ENCODE measurements around the gene CETP.

- TF ChIP-seq, protein P1, sequence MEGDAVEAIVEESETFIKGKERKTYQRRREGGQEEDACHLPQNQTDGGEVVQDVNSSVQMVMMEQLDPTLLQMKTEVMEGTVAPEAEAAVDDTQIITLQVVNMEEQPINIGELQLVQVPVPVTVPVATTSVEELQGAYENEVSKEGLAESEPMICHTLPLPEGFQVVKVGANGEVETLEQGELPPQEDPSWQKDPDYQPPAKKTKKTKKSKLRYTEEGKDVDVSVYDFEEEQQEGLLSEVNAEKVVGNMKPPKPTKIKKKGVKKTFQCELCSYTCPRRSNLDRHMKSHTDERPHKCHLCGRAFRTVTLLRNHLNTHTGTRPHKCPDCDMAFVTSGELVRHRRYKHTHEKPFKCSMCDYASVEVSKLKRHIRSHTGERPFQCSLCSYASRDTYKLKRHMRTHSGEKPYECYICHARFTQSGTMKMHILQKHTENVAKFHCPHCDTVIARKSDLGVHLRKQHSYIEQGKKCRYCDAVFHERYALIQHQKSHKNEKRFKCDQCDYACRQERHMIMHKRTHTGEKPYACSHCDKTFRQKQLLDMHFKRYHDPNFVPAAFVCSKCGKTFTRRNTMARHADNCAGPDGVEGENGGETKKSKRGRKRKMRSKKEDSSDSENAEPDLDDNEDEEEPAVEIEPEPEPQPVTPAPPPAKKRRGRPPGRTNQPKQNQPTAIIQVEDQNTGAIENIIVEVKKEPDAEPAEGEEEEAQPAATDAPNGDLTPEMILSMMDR (IDR thresholded peaks at IDR 0.05): no peak
- no peak for TF ChIP-seq POLR2A (IDR thresholded peaks at IDR 0.05)
Observed at GRCh38 chr16:56930486-56931270, 31.1 kb upstream of the CETP start.

Data from adrenal gland (tissue), 5 donors.